A549 (cell line): ENCODE measurements around the gene C19orf73.

ENCODE experiments used
- JUN ChIP-seq, 2 experiments: fragments of >200 bp; sonication (Bioruptor Twin); formaldehyde crosslinking; IDR thresholded peaks; 2 replicates in 1 of 2; 3 replicates in 1 of 2; pipeline ENCODE4 v1.6.1; 2016 to 2017
- POLR2A ChIP-seq: IDR thresholded peaks from 2 replicates; pipeline ENCODE4 v1.6.1; 2012; ENCODE audit warnings: mild to moderate bottlenecking, low read length

- no peak for TF ChIP-seq JUN (IDR thresholded peaks at IDR 0.05)
- no peak for TF ChIP-seq POLR2A
These were observed 36.9 kb upstream of the C19orf73 start for GRCh38 chr19:49155820-49156346.
